HG02870 (cell line): ENCODE data around the gene TMEM212.
"Not testable (repeated sequence)": the region's sequence is repeated elsewhere in the genome, so short reads cannot be mapped to it uniquely, and the experiment has no call there.

ENCODE experiments used
- ATAC-seq: cut with Tn5 transposase; IDR thresholded peaks from one replicate; pipeline ENCODE4 v1.9.1; 2021; ENCODE audit warnings: mild to moderate bottlenecking, moderate library complexity; ENCODE audit not compliant: unreplicated experiment

Gene TMEM212

DNA sequence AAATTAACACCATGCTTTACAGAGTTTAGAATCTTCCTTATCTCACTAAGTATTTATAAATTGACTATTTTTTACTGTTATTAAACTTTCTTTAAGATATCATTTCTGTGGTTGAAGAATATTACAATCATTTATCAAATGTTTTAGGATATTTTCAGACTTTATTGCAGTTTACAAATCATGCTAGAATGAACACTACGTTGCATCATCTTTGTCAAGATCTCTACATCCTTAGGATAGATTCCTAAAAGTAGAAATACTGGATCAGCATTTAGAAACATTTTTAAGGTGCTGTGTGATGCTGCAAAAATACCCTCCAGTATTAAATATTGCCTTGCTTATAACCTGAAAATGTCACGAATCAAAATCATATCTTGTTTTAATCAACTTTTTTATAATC lies 30.3 kb upstream of the TMEM212 start:
- no peak for ATAC-seq

DNA sequence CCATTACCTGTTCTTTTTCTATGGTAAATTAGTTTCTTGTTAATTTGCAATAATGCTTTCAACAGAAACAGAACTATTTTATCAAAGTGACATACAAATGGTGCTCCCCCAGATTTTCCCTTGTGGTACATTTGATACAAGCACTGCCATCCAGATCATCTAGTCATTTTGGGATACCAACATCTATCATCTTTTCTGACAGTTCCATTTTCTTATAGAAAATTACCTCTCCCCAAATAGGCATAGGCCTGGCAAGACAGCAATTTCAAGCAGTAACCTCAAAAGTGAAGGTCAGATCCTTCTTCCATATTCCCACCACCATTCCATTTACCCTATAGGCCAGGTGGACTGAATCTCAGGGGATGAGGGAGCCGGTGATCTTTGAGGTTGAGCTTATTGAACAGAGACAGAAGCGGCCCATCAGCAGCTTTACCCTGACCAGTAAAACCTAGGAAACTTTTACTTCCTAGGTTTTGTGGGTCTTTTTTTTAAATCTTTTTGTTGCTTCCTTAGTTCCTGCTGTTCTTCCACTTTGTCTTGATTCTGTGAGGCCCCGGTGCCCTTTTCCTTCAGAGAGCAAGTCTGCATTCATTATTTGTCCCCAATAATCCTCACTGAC lies 29.8 kb upstream of the TMEM212 start:
- no peak for ATAC-seq

DNA sequence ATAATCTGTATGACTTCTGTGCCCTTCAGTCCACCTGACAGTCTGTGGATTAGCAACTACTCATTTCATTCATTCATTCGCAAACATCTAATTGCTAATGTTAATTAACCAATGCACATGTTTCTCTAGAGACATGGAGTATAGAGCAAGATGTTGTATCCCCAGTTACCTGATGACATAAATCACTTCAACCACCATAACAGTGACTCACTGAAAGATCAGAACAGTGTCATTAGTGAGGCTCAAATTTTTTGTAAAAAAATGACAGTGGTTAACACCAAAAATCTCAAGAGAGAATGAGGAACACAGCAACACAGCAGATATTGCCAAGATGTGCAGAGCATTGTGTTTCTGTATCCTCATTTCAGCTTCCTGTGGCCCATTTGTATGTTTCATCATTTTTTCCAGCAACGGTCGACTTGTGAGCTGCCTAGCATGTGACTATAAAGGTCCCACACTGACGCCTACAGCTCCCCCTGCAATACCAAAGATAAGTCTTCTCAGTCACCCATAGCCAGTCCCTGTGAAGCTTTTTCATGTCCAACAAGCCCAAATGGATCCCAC lies 29.2 kb upstream of the TMEM212 start:
- ATAC-seq: no peak

DNA sequence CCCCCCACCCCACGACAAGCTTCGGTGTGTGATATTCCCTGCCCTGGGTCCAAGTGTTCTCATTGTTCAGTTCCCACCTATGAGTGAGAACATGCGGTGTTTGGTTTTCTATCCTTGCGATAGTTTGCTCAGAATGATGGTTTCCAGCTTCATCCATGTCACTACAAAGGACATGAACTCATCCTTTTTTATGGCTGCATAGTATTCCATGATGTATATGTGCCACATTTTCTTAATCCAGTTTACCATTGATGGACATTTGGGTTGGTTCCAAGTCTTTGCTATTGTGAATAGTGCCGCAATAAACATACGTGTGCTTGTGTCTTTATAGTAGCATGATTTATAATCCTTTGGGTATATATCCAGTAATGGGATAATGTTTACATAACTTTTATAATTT lies 28.5 kb upstream of the TMEM212 start:
- ATAC-seq: not testable (repeated sequence)

DNA sequence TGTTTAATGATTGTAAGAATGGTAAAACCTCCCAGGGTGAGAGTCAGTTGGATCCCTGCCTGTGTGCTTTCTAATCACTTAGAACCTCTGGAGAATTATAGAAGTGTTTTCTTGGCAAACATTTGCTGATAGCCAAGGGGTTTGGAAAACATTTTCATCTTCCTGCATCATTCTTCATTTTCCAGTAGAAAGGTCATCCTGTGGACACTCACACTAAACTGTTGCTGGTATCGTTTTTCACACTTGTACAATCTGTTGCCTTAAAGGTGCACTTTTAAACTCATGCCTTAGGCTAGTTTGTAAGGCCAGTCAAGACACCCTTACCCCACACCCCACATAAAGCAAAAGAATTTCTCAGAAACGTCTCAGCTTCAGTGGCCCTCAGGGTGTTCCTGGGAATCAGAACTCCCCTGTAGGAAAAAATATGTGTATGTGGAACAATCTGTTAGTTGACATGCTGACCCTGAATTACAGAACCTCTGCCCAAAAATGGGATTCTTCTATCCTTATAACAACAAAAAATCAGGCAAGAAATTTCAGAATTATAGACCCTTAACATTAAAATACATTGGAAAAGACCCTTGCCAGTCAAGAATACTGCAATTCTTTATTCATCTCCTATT lies 27.1 kb upstream of the TMEM212 start:
- ATAC-seq: no peak

DNA sequence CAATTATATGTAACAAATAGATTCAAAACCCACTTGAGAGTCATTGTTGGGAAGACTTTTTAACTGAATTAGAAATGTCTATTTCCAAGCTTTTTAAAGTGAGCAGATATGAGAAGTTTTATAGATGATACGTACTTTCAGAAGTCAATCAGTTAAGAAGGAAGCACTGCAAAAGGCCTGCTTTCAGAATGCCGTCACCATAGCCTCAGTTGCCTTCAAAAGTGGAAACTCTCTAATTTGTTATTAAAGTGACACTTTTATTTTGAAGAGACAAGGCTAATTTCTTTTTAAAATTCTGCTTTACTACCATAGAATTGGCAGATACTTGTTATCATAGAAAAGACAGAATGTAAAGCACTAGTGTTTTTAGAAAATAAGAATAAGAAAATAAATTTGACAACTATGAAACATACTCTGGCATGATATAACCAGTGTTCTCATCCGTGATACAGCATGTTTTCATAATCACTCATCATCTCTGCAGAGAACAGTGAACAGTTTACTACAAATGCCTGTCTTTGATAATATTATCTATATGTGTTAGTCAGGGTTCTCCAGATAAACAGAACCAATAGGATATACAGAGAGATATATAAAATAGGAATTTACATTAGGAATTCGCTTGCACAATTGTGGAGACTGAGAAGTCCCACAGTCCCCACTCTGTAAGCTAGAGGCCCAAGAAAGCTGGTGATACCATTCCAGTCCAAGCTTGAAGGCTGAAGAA lies 25.9 kb upstream of the TMEM212 start:
- ATAC-seq: no peak

DNA sequence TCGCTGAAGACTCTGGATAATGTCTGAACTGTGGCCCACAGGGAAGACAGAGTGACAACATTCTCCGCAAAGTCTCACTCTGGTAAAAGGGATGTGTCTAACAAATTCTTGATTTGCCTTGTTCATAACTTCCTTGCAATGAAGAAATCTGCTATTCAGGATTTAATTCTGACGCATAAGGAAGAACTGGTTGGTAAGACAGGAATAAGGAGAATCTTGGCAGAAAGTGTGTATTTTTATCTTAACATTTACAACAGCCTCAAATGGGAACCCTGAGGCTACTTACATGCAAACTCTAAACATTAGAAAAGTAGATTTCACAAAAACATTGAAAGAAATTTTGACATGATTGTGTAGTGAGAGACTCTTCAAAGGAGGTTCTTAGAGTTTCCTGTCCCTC lies 22.1 kb upstream of the TMEM212 start:
- no peak for ATAC-seq

DNA sequence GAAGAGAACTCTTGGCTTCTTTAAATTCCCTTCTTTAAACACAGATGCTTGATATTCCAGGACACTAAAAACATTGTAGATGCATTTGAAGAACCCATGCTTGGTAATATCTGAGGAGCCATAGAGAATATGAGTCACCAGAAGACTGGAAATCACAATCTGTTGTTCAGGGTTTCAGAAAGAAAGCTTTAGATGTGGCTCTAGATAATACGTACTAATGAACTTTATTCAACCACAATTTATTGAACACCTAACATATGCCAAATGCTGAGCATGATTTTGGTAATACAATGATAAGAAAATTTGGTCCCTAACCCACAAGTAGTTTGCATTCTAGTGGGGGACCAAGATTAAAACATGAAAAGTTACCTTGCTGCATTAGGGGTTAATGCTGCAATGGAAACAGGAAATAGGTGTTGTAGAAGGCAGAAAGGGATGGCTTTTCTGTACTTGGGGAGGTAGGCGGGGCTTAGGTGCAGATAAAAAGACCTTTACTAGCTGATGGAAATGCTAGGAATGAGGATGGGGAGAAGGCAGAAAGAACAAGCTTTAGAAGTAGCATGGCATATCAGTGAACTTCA lies 21.3 kb upstream of the TMEM212 start:
- no peak for ATAC-seq

DNA sequence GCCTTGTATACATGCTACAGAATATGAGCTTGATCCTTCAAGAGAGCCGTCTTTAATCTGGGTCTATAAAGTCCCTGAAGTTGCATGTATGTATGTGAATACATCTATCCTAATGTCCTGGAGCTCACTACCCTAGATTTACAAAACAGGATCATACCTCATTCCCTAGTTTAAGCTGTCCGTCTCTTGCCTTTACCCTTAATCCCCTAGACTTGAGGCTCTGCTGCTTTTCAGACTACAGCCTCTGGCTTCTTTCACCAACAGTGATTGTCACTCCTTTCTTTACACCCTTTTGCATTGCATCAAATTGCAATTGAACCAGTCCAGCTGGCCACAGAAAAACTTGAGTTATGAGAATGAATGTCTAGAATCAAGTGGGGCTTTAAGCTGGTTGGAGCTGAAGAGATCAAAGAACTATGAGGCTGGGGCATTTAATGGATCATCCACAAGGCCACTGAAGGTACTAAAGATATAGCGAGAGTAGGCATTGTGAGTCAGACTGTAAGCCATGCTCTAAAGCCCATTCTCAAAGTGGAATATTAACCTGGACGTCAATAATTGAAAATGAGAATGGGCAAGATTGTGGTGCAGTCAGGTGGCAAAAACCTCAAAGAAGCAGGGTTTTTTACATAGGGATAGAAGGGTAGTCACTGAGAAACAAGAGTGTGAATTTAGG lies 20.6 kb upstream of the TMEM212 start:
- no peak for ATAC-seq

DNA sequence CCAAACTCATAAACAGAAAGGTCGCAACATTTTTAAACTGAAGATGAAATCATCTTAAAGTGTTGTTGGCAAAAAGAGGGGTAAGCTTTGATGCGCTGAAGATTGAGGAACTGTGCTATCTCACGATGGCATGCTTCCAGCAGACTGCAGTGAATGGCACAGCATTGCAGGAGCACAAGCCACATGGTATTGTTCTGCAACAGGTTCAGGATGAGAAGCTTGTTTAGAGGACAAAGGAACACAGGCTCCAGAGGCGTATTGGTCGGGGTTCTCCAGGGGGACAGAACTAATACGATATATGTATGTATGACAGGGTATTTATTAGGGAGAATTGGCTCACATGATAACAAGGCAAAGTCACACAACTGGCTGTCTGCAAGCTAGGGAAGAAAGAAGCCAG lies 19.0 kb upstream of the TMEM212 start:
- no peak for ATAC-seq

DNA sequence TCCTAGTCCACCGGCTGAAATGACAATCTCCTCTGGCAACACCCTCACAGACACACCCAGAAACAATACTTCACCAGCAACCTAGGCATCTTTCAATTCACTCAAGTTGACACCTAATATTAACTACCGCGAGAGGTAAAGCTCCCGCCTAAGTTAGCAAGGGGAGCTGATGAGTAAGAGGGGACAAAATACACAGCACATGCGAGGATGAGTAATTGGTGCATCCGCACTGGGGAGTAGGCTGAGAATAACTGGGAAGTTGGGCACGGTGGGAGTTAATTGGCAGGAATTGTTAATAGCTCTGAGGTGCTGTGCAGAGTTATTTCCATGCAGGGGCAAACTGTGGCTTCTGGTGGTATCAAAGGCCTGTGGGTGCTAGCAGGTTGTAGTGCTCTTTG lies 18.3 kb upstream of the TMEM212 start:
- no peak for ATAC-seq

DNA sequence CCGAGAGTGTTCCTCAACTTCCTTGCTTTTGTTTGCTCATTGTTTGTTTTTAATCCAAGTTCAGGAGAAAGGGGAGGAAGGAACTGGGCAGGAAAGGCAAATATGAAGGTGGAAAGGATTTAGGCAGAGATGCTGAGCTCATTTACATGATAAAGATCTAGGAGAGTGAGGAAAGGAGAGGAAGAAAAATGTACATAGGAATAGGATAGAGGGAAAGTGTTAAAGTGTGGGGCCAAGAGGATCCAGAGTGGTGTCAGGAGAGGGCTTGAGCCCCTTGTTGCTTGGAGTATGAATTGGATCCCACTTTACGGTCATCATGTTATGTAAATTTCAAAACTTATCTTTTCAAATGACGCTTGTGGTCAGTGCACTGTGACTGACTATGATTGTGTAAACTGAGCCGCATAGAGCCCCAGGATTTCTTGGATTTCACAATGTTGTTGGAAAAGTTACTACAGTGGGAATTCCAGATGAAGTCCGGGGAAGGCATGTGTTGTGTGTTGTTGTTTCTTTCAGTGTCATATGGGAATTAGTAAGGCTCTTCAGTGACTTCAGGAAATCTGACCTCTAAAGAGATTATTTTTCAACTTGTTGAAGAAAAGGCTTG lies 17.8 kb upstream of the TMEM212 start:
- ATAC-seq: no peak

DNA sequence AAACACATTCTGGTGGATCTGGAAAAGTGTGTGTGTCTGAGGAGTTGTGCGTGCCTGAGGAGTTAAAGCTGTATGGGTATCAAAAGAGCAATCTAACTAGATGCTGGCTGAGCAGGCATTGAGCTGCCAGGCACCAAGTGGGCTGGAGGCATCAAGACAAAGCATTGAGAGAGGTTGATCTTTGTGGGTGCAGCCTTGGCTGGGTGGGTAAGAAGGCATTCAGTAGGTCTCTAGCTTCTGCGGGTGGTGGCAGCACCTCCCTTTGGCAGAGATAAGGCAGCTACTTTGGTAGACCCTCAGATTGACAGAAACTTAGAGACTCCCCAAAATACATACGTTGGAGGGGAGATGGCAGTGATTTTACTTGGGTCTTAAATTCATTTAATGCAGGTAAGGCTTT lies 15.8 kb upstream of the TMEM212 start:
- ATAC-seq: no peak

DNA sequence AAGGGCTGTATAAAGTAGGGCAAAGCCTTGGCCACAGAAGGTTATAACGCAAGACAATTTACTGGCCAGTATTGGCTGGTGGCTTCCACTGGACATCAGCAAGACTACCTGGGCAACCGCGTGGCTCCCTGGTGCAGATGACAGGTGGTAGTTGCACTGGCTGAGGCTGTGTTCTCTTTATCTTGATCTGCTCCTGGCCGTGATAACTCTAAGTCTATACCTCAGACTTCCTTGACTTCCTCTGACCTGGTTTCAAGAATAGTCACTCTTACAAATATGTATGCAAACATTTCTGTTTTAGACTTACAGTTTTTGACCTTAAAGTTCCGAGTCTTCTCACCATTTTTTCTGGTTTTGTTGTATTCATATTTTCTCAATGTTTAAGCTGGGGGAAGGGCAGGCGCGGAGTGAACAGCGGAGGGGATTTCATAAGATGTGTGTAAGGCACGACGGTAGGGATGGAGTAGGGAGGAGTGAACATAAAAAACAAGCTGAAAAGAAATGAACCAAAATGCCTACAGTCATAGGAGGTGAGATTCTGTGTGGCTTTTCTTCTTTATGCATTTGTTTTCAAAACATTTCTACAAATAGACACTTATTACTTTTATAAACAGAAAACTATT lies 15.2 kb upstream of the TMEM212 start:
- ATAC-seq: no peak

DNA sequence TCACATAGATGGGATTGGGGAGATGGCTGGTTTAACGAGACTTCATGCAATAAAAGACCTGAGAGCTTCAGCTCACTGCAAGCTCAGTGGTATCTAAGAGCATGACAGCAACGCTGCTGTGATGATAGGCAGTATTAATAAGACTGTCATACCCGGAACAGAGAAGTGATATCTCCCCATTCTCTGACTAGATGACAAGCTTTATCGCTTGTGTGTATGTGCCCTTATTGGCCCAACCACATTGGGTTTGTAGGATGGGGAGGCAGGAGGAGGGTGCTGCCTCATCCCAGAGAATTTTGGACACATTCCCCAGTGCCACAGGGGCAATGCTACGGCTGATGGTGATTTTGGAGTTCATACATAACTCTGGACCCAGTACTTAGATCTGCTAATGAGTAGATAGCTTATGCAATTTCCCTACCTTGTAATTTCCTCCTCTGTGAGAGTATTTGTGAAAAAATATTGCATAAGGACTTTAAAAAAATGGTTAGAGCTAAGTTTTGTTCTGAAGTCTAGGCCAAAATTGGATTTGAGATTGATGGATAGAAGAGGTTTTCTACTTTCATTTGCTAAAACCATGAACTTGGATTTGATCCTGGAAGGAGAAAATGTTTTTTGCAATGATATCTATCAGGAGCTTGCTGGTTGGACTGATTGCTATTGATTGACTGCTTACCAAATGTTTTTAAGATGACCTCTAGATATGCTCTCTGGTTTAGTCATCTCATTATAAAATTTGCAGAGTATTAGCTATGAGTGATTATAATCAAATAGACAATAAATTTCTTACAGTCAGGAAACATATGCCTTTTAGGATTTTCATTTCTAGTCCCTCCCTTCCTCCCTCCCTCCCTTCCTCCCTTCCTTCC lies 14.0 kb upstream of the TMEM212 start:
- ATAC-seq: no peak

DNA sequence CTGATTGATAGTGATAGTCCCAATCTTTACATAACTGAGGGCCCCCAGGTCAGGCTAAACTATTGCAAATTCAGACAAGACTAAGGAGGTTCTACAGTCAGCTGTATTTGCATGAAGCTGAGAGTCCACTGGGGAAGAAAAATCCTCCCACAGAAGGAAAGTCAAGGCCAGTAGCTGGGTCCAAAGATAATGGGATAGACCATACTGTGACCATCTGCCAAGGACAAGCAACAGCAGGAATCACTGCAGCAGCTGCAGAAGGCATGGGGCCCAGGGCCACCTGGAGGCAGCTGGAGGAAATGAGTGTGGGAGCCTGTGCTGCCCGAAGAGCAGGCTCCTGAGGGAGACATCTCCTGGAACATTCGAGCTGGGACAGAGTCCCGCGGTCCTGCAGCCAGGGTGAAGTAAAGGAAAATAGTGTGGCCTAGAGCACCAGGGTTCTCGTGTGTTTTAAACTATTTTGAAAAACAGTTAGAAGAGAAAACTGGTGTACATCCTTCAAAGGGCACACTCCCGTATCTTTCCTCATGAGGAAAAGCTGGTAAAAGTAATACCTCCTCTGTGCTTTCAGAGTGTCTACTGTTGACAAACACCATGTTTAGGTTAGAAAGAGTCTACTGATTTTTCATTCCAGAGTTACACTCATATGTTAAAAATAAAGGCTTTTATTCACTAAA lies 13.2 kb upstream of the TMEM212 start:
- no peak for ATAC-seq

DNA sequence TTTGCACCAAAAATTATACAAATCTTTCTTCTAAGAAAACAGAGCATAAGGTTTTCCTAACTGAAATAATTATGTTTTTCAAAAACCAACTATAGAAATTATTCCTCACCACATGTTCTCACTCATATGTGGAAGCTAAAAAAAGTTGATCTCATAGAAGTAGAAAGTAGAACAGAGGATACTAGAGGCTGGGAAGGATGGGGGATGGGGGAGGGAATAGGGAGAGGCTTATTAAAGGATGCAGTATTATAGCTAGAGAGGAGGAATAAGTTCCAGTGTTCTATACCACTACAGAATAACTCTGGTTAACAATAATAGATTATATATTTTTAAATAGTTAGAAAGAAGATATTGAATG lies 12.7 kb upstream of the TMEM212 start:
- ATAC-seq: no peak

DNA sequence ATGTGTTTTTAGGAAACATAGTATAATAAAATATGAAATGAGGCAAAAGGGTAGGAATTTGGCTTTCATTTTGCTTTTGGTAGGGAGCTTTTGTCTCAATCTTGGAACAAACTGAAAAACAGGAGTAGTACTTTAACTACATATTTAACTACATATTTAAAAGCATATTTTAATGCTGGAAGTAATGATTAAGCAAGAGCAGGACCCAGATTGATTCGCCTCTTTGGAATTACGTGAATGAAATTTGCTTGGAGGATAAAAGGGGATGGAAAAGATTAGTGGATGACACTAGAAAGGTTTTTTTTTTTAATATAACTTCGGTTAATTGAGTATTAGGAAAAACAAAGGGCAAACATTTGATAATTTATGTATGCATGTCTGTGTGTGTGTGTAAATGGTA lies 11.2 kb upstream of the TMEM212 start:
- no peak for ATAC-seq

DNA sequence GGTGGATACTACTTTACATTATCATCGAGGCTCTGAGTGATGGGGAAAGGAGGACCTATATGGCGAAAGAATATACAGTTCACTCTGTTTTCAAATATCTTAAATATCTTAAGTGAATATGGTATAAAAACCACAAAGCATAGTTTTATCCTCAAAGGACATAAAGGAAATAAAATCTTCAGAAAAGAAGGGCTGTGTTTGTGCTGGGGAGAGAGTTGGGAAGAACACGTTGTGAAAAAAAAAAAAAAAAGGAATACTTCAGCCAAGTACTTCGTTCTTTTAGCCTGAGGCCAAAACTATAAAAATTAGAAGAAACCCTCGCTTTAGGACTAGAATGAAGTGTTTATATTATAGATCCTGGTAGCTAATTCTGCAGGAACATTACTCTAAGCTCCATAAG lies 10.2 kb upstream of the TMEM212 start:
- ATAC-seq: no peak
